GM12878 (cell line): Measurements from ENCODE around the gene TSC22D3. TPM values are rescaled to one million over a fixed set of nuclear protein-coding genes. Genes with fewer than 3 reads are reported as not detected.

Experiments
- ATAC-seq: fragments of 200-7000 bp; cut with Tn5 transposase; 3 replicates; pipeline ENCODE4 v1.9.1; 2020; ENCODE audit warnings: mild to moderate bottlenecking, moderate library complexity
- BruUV-seq: library from RNA; stranded (reverse); fragments of 400-500 nt; replicated peaks from 2 replicates; lab custom pipeline; 2021; lab: Mats Ljungman, UMichigan
- CTCF ChIA-PET: fragments of 300-600 bp; sonication (Branson Sonifier 250); formaldehyde crosslinking; extraction: SDS; loops from one replicate; lab custom pipeline; 2021; ENCODE audit warnings: inconsistent platforms; lab: Yijun Ruan, JAX
- POLR2A ChIA-PET: fragments of 350-600 bp; formaldehyde crosslinking; extraction: SDS; loops from one replicate; lab custom pipeline; 2021; ENCODE audit warnings: inconsistent platforms; lab: Charles Lee
- RAD21 ChIA-PET: fragments of 300-600 bp; sonication (Branson Sonifier 250); formaldehyde crosslinking; loops from one replicate; lab custom pipeline; 2023; ENCODE audit warnings: antibody characterized with exemption; ENCODE audit not compliant: unreplicated experiment; lab: Charles Lee
- SMC1A ChIA-PET: fragments of 300-600 bp; sonication (Branson Sonifier 250); formaldehyde crosslinking; loops from one replicate; lab custom pipeline; 2023; ENCODE audit not compliant: unreplicated experiment, uncharacterized antibody; lab: Charles Lee
- DNase-seq: peaks from one replicate; pipeline ENCODE4 v3.0.0-alpha.2; 2011; ENCODE audit warnings: low read depth, low spot score
- FAIRE-seq: peaks from 3 replicates; lab custom pipeline; 2011; peaks lifted over from hg19 to GRCh38; lab: Jason Lieb, UNC
- H2AFZ ChIP-seq: 2 replicates; pipeline ENCODE4 v1.6.0; 2011; ENCODE audit warnings: low read depth, low read length, control low read depth; ENCODE audit not compliant: control insufficient read depth
- H3K27ac ChIP-seq: 2 replicates; pipeline ENCODE4 v1.5.1; 2011; ENCODE audit warnings: control low read depth; ENCODE audit not compliant: control insufficient read depth, insufficient read depth
- H3K27me3 ChIP-seq, 2 experiments: replicated peaks in 1 of 2; 2 replicates each; pipeline versions ENCODE4 v1.6.0 to v1.6.1; 2011; ENCODE audit warnings: low read length in 1 of 2; ENCODE audit not compliant: control insufficient read depth in 2 of 2, insufficient read depth in 2 of 2
- H3K36me3 ChIP-seq, 2 experiments: 2 replicates each; pipeline ENCODE4 v1.5.1; 2011; ENCODE audit warnings: low read length in 1 of 2; ENCODE audit not compliant: control insufficient read depth in 2 of 2, insufficient read depth in 2 of 2
- H3K4me1 ChIP-seq: 2 replicates; pipeline ENCODE4 v1.6.1; 2011; ENCODE audit warnings: mild to moderate bottlenecking, low read length, moderate library complexity, mixed read lengths; ENCODE audit not compliant: control insufficient read depth, insufficient read depth
- H3K4me2 ChIP-seq: 2 replicates; pipeline ENCODE4 v1.6.0; 2011; ENCODE audit warnings: control low read depth; ENCODE audit not compliant: control insufficient read depth, insufficient read depth
- H3K4me3 ChIP-seq: fragments of 200-600 bp; sonication (generic); 2 replicates; pipeline ENCODE4 v1.5.1; 2016
- H3K79me2 ChIP-seq: 2 replicates; pipeline ENCODE4 v1.6.0; 2011; ENCODE audit warnings: low read length; ENCODE audit not compliant: control insufficient read depth, insufficient read depth
- H3K9ac ChIP-seq: 2 replicates; pipeline ENCODE4 v1.8.0; 2011; ENCODE audit warnings: low read length, control low read depth, mixed read lengths; ENCODE audit not compliant: control insufficient read depth, insufficient read depth
- H3K9me3 ChIP-seq: replicated peaks from 3 replicates; pipeline ENCODE4 v1.5.1; 2011; ENCODE audit warnings: mild to moderate bottlenecking, low read length; ENCODE audit not compliant: control insufficient read depth, insufficient read depth
- H4K20me1 ChIP-seq: 2 replicates; pipeline ENCODE4 v1.6.0; 2011; ENCODE audit not compliant: control insufficient read depth, insufficient read depth
- BHLHE40 ChIP-seq, 2 experiments: fragments of 450-650 bp in 1 of 2; IDR thresholded peaks; 2 replicates each; pipeline ENCODE4 v1.6.1; 2011 to 2017; ENCODE audit warnings: low read depth in 2 of 2, borderline replicate concordance in 1 of 2, improper control_type of control experiment in 1 of 2, low read length in 1 of 2, mild to moderate bottlenecking in 1 of 2
- CBX3 ChIP-seq: fragments of 200-600 bp; sonication (generic); IDR thresholded peaks from 2 replicates; pipeline ENCODE4 v1.6.1; 2016; ENCODE audit warnings: low read depth, borderline replicate concordance
- DPF2 ChIP-seq: fragments of 450-650 bp; IDR thresholded peaks from 2 replicates; pipeline ENCODE4 v1.6.1; 2017; ENCODE audit warnings: mild to moderate bottlenecking
- HDAC2 ChIP-seq: fragments of 200-600 bp; sonication (generic); IDR thresholded peaks from 2 replicates; pipeline ENCODE4 v1.6.1; 2017
- NR2C2 ChIP-seq: IDR thresholded peaks from 2 replicates; pipeline ENCODE4 v1.6.1; 2011; ENCODE audit warnings: borderline replicate concordance, low read depth; ENCODE audit not compliant: control insufficient read depth, insufficient read length
- RUNX3 ChIP-seq: IDR thresholded peaks from 2 replicates; pipeline ENCODE4 v1.6.1; 2012; ENCODE audit warnings: low read length, inconsistent platforms
- WGBS: methylation state at CpG from one replicate; pipeline ENCODE4 v1.1.6; 2016; ENCODE audit warnings: low lambda C conversion rate; ENCODE audit not compliant: insufficient replicate concordance, insufficient coverage; ENCODE audit errors: missing lambda C conversion rate; 5-methylcytosine and 5-hydroxymethylcytosine counted together
- in situ Hi-C: fragments of 300-500 bp; cut with MboI; formaldehyde crosslinking; loops from 9 replicates; pipeline ENCODE4 v1.14.3; 2018; ENCODE audit warnings: mixed read lengths
- intact Hi-C: fragments of 100-400 bp; cut with micrococcal nuclease; formaldehyde crosslinking; loops from one replicate; pipeline ENCODE4 v1.14.2; 2022; ENCODE audit not compliant: unreplicated experiment
- polyA plus RNA-seq, 11 experiments: library from polyadenylated mRNA; depleted of rRNA in 4 of 11; unstranded in 6 of 11; stranded (reverse) in 5 of 11; fragments of >200 nt; fragmentation: Nextera tagmentation in 4 of 11; fragmentation: Illumina TruSeq in 1 of 11; extraction: Ambion mirVana in 4 of 11; extraction: Trizol in 1 of 11; gene quantifications; 1 replicate in 1 of 11; 2 replicates in 10 of 11; pipeline versions ENCODE4 v1.2.1 to v1.2.3, GENCODE V29; 2011 to 2016; ENCODE audit warnings: inconsistent platforms in 2 of 11, missing spikeins in 2 of 11, low read depth in 1 of 11
- total RNA-seq, 4 experiments: library from RNA; depleted of rRNA in 3 of 4; stranded (reverse); fragments of >200 nt in 3 of 4; fragmentation: Illumina TruSeq in 1 of 4; extraction: Trizol in 1 of 4; gene quantifications; 2 replicates each; pipeline versions ENCODE4 v1.2.1 to v1.2.3, GENCODE V29; 2013 to 2021
- TF ChIP-seq, protein P1 (sequence below): fragments of 450-650 bp; IDR thresholded peaks from 2 replicates; pipeline ENCODE4 v1.6.1; 2018; ENCODE audit warnings: borderline replicate concordance, mild to moderate bottlenecking; ENCODE audit not compliant: partially characterized antibody
- TF ChIP-seq, protein P2 (sequence below): fragments of 450-650 bp; IDR thresholded peaks from 2 replicates; pipeline ENCODE4 v1.6.1; 2016; ENCODE audit warnings: mild to moderate bottlenecking

Gene TSC22D3
- total and polyA plus RNA-seq, 10 of the 15 experiments (the other 5 are each of a cell fraction or from before 2014, with no cell fraction given), result 4.6 to 122 (median 16.1) TPM

DNA sequence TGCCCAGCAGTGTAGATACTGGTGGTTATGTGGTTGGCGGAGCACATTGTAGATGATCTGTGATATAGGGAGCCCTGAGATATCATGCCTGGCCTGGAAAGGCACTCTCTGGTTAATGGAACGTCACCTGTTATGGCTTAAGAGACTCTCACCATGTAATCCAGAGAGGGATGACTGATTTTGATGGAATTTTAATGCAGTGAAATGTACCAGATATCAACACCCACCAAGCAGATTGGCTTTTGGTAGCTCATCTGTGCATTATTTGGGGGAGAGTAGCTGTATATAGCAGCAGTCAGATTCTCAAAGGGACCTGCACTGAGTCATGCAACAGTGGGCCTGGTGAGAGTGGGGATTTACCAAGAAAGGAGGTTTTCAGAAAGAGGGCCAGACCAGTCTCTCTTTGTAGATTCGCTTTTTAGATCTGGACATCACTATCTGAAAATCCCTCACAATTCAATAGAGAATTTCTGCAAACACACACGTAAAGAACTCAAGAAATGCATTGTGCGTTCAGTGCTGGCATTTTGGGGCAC lies 17.3 kb downstream of the TSC22D3 start:
- intact Hi-C loops, result no loop called here
- Histone ChIP-seq H3K79me2 (no peaks in the 10 kb centered on the region), H3K9me3 (no peaks in the 10 kb centered on the region), H3K27me3 (no peaks in the 10 kb centered on the region), H4K20me1 (no peaks in the 10 kb centered on the region; the same call in 1 of the 2 replicates), H2AFZ (no peak overlapping the region), H3K4me1 (no peaks in the 10 kb centered on the region), H3K36me3 (no peaks in the 10 kb centered on the region), H3K4me3 (no peak overlapping the region), H3K9ac (no peak overlapping the region), H3K27ac (no peak overlapping the region), H3K4me2 (no peak overlapping the region)
- TF ChIP-seq, protein P1, sequence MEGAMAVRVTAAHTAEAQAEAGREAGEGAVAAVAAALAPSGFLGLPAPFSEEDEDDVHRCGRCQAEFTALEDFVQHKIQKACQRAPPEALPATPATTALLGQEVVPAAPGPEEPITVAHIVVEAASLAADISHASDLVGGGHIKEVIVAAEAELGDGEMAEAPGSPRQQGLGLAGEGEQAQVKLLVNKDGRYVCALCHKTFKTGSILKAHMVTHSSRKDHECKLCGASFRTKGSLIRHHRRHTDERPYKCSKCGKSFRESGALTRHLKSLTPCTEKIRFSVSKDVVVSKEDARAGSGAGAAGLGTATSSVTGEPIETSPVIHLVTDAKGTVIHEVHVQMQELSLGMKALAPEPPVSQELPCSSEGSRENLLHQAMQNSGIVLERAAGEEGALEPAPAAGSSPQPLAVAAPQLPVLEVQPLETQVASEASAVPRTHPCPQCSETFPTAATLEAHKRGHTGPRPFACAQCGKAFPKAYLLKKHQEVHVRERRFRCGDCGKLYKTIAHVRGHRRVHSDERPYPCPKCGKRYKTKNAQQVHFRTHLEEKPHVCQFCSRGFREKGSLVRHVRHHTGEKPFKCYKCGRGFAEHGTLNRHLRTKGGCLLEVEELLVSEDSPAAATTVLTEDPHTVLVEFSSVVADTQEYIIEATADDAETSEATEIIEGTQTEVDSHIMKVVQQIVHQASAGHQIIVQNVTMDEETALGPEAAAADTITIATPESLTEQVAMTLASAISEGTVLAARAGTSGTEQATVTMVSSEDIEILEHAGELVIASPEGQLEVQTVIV, result no peak
- TF ChIP-seq, protein P2, sequence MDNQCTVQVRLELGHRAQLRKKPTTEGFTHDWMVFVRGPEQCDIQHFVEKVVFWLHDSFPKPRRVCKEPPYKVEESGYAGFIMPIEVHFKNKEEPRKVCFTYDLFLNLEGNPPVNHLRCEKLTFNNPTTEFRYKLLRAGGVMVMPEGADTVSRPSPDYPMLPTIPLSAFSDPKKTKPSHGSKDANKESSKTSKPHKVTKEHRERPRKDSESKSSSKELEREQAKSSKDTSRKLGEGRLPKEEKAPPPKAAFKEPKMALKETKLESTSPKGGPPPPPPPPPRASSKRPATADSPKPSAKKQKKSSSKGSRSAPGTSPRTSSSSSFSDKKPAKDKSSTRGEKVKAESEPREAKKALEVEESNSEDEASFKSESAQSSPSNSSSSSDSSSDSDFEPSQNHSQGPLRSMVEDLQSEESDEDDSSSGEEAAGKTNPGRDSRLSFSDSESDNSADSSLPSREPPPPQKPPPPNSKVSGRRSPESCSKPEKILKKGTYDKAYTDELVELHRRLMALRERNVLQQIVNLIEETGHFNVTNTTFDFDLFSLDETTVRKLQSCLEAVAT, result no peak
- TF ChIP-seq DPF2, result no peak
- TF ChIP-seq NR2C2, result no peak
- no peak for TF ChIP-seq HDAC2
- TF ChIP-seq BHLHE40 (IDR thresholded peaks at IDR 0.05; ENCODE audit: borderline replicate concordance in 1 of 2, low read depth in 2 of 2, low read length in 1 of 2), result no peak
- TF ChIP-seq RUNX3, result no peak
- TF ChIP-seq CBX3, result no peak
- FAIRE-seq (no peak), ATAC-seq (peak; percentile 70), DNase-seq (no peak)
- POLR2A ChIA-PET, result interaction anchor here (1.0 kb wide), 3 partner anchors 28 to 39 kb away, joined by 3 read pairs; no protein-coding TSS in a partner anchor
- CTCF ChIA-PET, result interaction anchor here (1.1 to 3.3 kb wide), 2 partner anchors 18 to 85 kb away, joined by 5 to 16 read pairs; partner anchors contain the start of genes NCBP2L and TSC22D3
- no TSS peak for BruUV-seq
- RAD21 ChIA-PET, result interaction anchor here (1.0 to 3.5 kb wide), 5 partner anchors 18 to 48 kb away, joined by 4 to 13 read pairs (median 5); partner anchors contain the start of genes NCBP2L and TSC22D3
- SMC1A ChIA-PET, result interaction anchor here (0.6 to 4.1 kb wide), 8 partner anchors 9 to 85 kb away, joined by 3 to 18 read pairs (median 7); partner anchors contain the start of genes NCBP2L and TSC22D3
- in situ Hi-C loops, result no loop called here
- WGBS, result 35% methylated on average over 5 of the region's 5 CpGs
